K562 (cell line): ENCODE measurements around the gene DOK3. TPM values are rescaled to one million over a fixed set of nuclear protein-coding genes. Genes with fewer than 3 reads are reported as not detected.

Experiments
- CC2D1A ChIP-seq: fragments of 450-650 bp; IDR thresholded peaks from 2 replicates; pipeline ENCODE4 v1.6.1; 2017; ENCODE audit warnings: mild to moderate bottlenecking
- CEBPG ChIP-seq, 3 experiments: fragments of 200-800 bp in 1 of 3; sonication (Bioruptor generic) in 1 of 3; sonication (generic) in 1 of 3; formaldehyde crosslinking in 1 of 3; IDR thresholded peaks in 2 of 3; conservative IDR thresholded peaks in 1 of 3; 2 replicates each; pipeline versions ENCODE4 v1.6.1 to v1.8.0; 2016 to 2022; ENCODE audit warnings: missing compliant biosample characterization in 2 of 3, missing genetic modification characterization in 2 of 3, mild to moderate bottlenecking in 1 of 3, missing genetic modification reagents in 1 of 3
- EP300 ChIP-seq: IDR thresholded peaks from 2 replicates; pipeline ENCODE4 v1.6.1; 2012; ENCODE audit warnings: low read length, improper control_type of control experiment
- ETV1 ChIP-seq: fragments of 450-650 bp; conservative IDR thresholded peaks from 2 replicates; pipeline ENCODE4 v1.6.1; 2016; ENCODE audit warnings: missing genetic modification characterization, control low read depth, low read depth, missing compliant biosample characterization
- GABPA ChIP-seq: fragments of 200-800 bp; sonication (Bioruptor generic); conservative IDR thresholded peaks from 2 replicates; pipeline ENCODE4 v1.6.1; 2016; ENCODE audit warnings: low read depth, missing genetic modification characterization, missing compliant biosample characterization
- HDAC8 ChIP-seq: fragments of 450-650 bp; IDR thresholded peaks from 2 replicates; pipeline ENCODE4 v1.6.1; 2016; ENCODE audit warnings: mild to moderate bottlenecking, missing genetic modification characterization, moderate library complexity, missing compliant biosample characterization
- HNRNPUL1 ChIP-seq: fragments of 200-400 bp; formaldehyde crosslinking; IDR thresholded peaks from 2 replicates; pipeline ENCODE4 v1.6.1; 2017; ENCODE audit warnings: low read length
- JUN ChIP-seq, 2 experiments: sonication (generic) in 1 of 2; formaldehyde crosslinking in 1 of 2; IDR thresholded peaks; 2 replicates each; pipeline versions ENCODE4 v1.6.1 to v1.8.0; 2012 to 2022; ENCODE audit warnings: borderline replicate concordance in 2 of 2, mild to moderate bottlenecking in 2 of 2, improper control_type of control experiment in 1 of 2, low read depth in 1 of 2, low read length in 1 of 2, missing genetic modification reagents in 1 of 2
- KDM1A ChIP-seq, 2 experiments: fragments of 450-650 bp; IDR thresholded peaks; 2 replicates each; pipeline ENCODE4 v1.6.1; 2016; ENCODE audit warnings: mild to moderate bottlenecking in 2 of 2
- KDM4B ChIP-seq, 2 experiments: fragments of 450-650 bp in 1 of 2; sonication (generic) in 1 of 2; IDR thresholded peaks; 2 replicates each; pipeline ENCODE4 v1.6.1; 2016 to 2017; ENCODE audit warnings: borderline replicate concordance in 2 of 2, antibody characterized with exemption in 1 of 2, low read depth in 1 of 2, mild to moderate bottlenecking in 1 of 2
- TAF1 ChIP-seq: IDR thresholded peaks from 2 replicates; pipeline ENCODE4 v1.6.1; 2011; ENCODE audit warnings: mild to moderate bottlenecking, low read length, moderate library complexity; ENCODE audit not compliant: insufficient read depth, control insufficient read depth, severe bottlenecking; ENCODE audit errors: extremely low read depth
- TEAD1 ChIP-seq, 2 experiments: fragments of 450-650 bp in 1 of 2; sonication (generic) in 1 of 2; formaldehyde crosslinking; IDR thresholded peaks; 2 replicates each; pipeline versions ENCODE4 v1.4.0 to v1.8.0; 2020 to 2022; ENCODE audit warnings: mild to moderate bottlenecking in 2 of 2, missing genetic modification reagents in 1 of 2
- U2AF1 ChIP-seq: fragments of 200-400 bp; formaldehyde crosslinking; optimal IDR thresholded peaks from 2 replicates; pipeline ENCODE3; 2017; ENCODE audit warnings: mild to moderate bottlenecking, low read depth, low read length, moderate library complexity
- USF1 ChIP-seq: sonication (generic); formaldehyde crosslinking; IDR thresholded peaks from 2 replicates; pipeline ENCODE4 v1.9.0; 2022; ENCODE audit warnings: mild to moderate bottlenecking, missing genetic modification reagents
- ZNF217 ChIP-seq: sonication (generic); formaldehyde crosslinking; IDR thresholded peaks from 2 replicates; pipeline ENCODE4 v1.8.0; 2022; ENCODE audit warnings: mild to moderate bottlenecking, missing genetic modification reagents
- polyA plus RNA-seq, 8 experiments: library from polyadenylated mRNA; depleted of rRNA in 4 of 8; stranded (reverse) in 5 of 8; unstranded in 3 of 8; fragments of >200 nt; fragmentation: Nextera tagmentation in 2 of 8; fragmentation: Illumina TruSeq in 1 of 8; extraction: Ambion mirVana in 2 of 8; extraction: Trizol in 1 of 8; gene quantifications; 2 replicates each; pipeline versions ENCODE4 v1.2.1 to v1.2.3, GENCODE V29; 2011 to 2014; ENCODE audit warnings: inconsistent platforms in 1 of 8, missing spikeins in 1 of 8
- total RNA-seq, 7 experiments: library from RNA; depleted of rRNA in 6 of 7; stranded (reverse); fragments of >200 nt in 6 of 7; fragmentation: Illumina TruSeq in 2 of 7; extraction: Trizol in 2 of 7; gene quantifications; 2 replicates each; pipeline versions ENCODE4 v1.2.1 to v1.2.3, GENCODE V29; 2011 to 2021; ENCODE audit warnings: low replicate concordance in 1 of 7
- TF ChIP-seq, protein P1 (sequence below): sonication (generic); formaldehyde crosslinking; IDR thresholded peaks from 2 replicates; pipeline ENCODE4 v1.8.1; 2023; ENCODE audit warnings: missing genetic modification reagents, mild to moderate bottlenecking, borderline replicate concordance
- TF ChIP-seq, protein P2 (sequence below): sonication (generic); formaldehyde crosslinking; IDR thresholded peaks from 2 replicates; pipeline ENCODE4 v1.8.1; 2023; ENCODE audit warnings: mild to moderate bottlenecking, missing genetic modification reagents

DOK3 gene
- total and polyA plus RNA-seq, 9 of the 15 experiments (the other 6 are each of a cell fraction or from before 2014, with no cell fraction given): 1.3 to 23.0 (median 8.0) TPM

- no peak for TF ChIP-seq JUN (IDR thresholded peaks at IDR 0.05; ENCODE audit: borderline replicate concordance, low read depth, low read length)
- TF ChIP-seq JUN (CRISPR knock-in tag; IDR thresholded peaks at IDR 0.05; ENCODE audit: borderline replicate concordance): peak; percentile 62; the same call in 1 of the 2 replicates
- peak; percentile 67; the same call in 1 of the 2 replicates for TF ChIP-seq EP300
- TF ChIP-seq TEAD1 (CRISPR knock-in tag; IDR thresholded peaks at IDR 0.05): 0 out of 4 replicates have a peak, but pooled peaks of 1 of the 2 experiments have one; percentile 66
- TF ChIP-seq GABPA (tag): peak; percentile 67
- TF ChIP-seq KDM4B (IDR thresholded peaks at IDR 0.05; ENCODE audit: borderline replicate concordance in 2 of 2, low read depth in 1 of 2): 0 out of 4 replicates have a peak, but pooled peaks of 1 of the 2 experiments have one; percentile 41
- TF ChIP-seq USF1 (CRISPR knock-in tag): peak; percentile 30; the same call in 1 of the 2 replicates
- peak; percentile 84 for TF ChIP-seq ETV1
- TF ChIP-seq CEBPG (CRISPR knock-in tag; IDR thresholded peaks at IDR 0.05): peak; percentile 98
- peak; percentile 96 to 98 for TF ChIP-seq CEBPG (tag; conservative IDR thresholded peaks at IDR 0.05 in 1 of 2, IDR thresholded peaks at IDR 0.05 in 1 of 2)
- TF ChIP-seq, protein P1, sequence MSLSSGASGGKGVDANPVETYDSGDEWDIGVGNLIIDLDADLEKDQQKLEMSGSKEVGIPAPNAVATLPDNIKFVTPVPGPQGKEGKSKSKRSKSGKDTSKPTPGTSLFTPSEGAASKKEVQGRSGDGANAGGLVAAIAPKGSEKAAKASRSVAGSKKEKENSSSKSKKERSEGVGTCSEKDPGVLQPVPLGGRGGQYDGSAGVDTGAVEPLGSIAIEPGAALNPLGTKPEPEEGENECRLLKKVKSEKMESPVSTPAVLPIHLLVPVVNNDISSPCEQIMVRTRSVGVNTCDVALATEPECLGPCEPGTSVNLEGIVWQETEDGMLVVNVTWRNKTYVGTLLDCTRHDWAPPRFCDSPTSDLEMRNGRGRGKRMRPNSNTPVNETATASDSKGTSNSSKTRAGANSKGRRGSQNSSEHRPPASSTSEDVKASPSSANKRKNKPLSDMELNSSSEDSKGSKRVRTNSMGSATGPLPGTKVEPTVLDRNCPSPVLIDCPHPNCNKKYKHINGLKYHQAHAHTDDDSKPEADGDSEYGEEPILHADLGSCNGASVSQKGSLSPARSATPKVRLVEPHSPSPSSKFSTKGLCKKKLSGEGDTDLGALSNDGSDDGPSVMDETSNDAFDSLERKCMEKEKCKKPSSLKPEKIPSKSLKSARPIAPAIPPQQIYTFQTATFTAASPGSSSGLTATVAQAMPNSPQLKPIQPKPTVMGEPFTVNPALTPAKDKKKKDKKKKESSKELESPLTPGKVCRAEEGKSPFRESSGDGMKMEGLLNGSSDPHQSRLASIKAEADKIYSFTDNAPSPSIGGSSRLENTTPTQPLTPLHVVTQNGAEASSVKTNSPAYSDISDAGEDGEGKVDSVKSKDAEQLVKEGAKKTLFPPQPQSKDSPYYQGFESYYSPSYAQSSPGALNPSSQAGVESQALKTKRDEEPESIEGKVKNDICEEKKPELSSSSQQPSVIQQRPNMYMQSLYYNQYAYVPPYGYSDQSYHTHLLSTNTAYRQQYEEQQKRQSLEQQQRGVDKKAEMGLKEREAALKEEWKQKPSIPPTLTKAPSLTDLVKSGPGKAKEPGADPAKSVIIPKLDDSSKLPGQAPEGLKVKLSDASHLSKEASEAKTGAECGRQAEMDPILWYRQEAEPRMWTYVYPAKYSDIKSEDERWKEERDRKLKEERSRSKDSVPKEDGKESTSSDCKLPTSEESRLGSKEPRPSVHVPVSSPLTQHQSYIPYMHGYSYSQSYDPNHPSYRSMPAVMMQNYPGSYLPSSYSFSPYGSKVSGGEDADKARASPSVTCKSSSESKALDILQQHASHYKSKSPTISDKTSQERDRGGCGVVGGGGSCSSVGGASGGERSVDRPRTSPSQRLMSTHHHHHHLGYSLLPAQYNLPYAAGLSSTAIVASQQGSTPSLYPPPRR (CRISPR knock-in tag): 0 out of 2 replicates have a peak, but pooled peaks have one; percentile 42
- TF ChIP-seq CC2D1A: peak; percentile 32; the same call in 1 of the 2 replicates
- no peak for TF ChIP-seq U2AF1
- TF ChIP-seq, protein P2, sequence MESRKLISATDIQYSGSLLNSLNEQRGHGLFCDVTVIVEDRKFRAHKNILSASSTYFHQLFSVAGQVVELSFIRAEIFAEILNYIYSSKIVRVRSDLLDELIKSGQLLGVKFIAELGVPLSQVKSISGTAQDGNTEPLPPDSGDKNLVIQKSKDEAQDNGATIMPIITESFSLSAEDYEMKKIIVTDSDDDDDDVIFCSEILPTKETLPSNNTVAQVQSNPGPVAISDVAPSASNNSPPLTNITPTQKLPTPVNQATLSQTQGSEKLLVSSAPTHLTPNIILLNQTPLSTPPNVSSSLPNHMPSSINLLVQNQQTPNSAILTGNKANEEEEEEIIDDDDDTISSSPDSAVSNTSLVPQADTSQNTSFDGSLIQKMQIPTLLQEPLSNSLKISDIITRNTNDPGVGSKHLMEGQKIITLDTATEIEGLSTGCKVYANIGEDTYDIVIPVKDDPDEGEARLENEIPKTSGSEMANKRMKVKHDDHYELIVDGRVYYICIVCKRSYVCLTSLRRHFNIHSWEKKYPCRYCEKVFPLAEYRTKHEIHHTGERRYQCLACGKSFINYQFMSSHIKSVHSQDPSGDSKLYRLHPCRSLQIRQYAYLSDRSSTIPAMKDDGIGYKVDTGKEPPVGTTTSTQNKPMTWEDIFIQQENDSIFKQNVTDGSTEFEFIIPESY (CRISPR knock-in tag): no peak
- no peak for TF ChIP-seq HNRNPUL1
- peak; percentile 25 for TF ChIP-seq TAF1
- TF ChIP-seq KDM1A (IDR thresholded peaks at IDR 0.05): 0 out of 4 replicates have a peak, but pooled peaks of 1 of the 2 experiments have one; percentile 7
- TF ChIP-seq ZNF217 (CRISPR knock-in tag): no peak
- no peak for TF ChIP-seq HDAC8 (tag)
Measured at GRCh38 chr5:177498013-177498787, 11.4 kb downstream of the DOK3 start (continued).
